HEK293 (cell line): ENCODE results near the gene IL17C.

Experiments
- CTCF ChIP-seq: fragments of 450-650 bp; formaldehyde crosslinking; IDR thresholded peaks from 2 replicates; pipeline ENCODE4 v1.5.1; 2016; ENCODE audit warnings: missing biosample characterization, missing genetic modification characterization
- EGR2 ChIP-seq: fragments of 450-650 bp; formaldehyde crosslinking; IDR thresholded peaks from 2 replicates; pipeline ENCODE4 v1.5.1; 2016; ENCODE audit warnings: low read depth, missing biosample characterization, missing genetic modification characterization
- KLF9 ChIP-seq: fragments of 450-650 bp; formaldehyde crosslinking; IDR thresholded peaks from 2 replicates; pipeline ENCODE4 v1.5.1; 2016; ENCODE audit warnings: missing biosample characterization, missing genetic modification characterization, low read depth
- REST ChIP-seq: fragments of 450-650 bp; formaldehyde crosslinking; IDR thresholded peaks from 2 replicates; pipeline ENCODE4 v1.5.1; 2016; ENCODE audit warnings: missing biosample characterization, missing genetic modification characterization
- ZNF416 ChIP-seq: fragments of 450-650 bp; formaldehyde crosslinking; IDR thresholded peaks from 2 replicates; pipeline ENCODE4 v1.5.1; 2016; ENCODE audit warnings: missing biosample characterization, missing genetic modification characterization
- ZNF580 ChIP-seq: fragments of 450-650 bp; formaldehyde crosslinking; IDR thresholded peaks from 2 replicates; pipeline ENCODE4 v1.5.1; 2016; ENCODE audit warnings: missing biosample characterization, missing genetic modification characterization
- ZNF610 ChIP-seq: fragments of 450-650 bp; formaldehyde crosslinking; IDR thresholded peaks from 2 replicates; pipeline ENCODE4 v1.5.1; 2016; ENCODE audit warnings: missing biosample characterization, missing genetic modification characterization, borderline replicate concordance
- ZNF843 ChIP-seq: fragments of 450-650 bp; formaldehyde crosslinking; IDR thresholded peaks from 2 replicates; pipeline ENCODE4 v1.5.1; 2016; ENCODE audit warnings: missing biosample characterization, missing genetic modification characterization

- no peak for TF ChIP-seq KLF9 (tag by site-specific recombination)
- TF ChIP-seq CTCF = no peak
- no peak for TF ChIP-seq ZNF610 (tag by site-specific recombination)
- no peak for TF ChIP-seq ZNF416 (tag by site-specific recombination)
- no peak for TF ChIP-seq ZNF580
- TF ChIP-seq EGR2 (tag by site-specific recombination) = no peak
- TF ChIP-seq ZNF843 = no peak
- TF ChIP-seq REST (tag by site-specific recombination) = no peak
Observed at GRCh38 chr16:88687254-88687576, 48.8 kb downstream of the IL17C start.
